Activated naive CD8-positive, alpha-beta T cell treated with anti-CD3 and anti-CD28 coated beads, Interleukin-2, amount 50 U/mL, for 24 hours (primary cell): ENCODE data around the gene PI4KA.
A peak's percentile ranks its signal among the peaks of the same experiment; 100 is the strongest.
"Not testable (repeated sequence)": the region's sequence is repeated elsewhere in the genome, so short reads cannot be mapped to it uniquely, and the experiment has no call there.

Experiments used
- ATAC-seq: fragments of 150-1000 bp; cut with Tn5 transposase; one replicate; pipeline ENCODE4 v1.10.0; 2021
- DNase-seq: peaks from one replicate; pipeline ENCODE4 v3.0.0; 2021
- H3K27ac Mint-ChIP-seq: one replicate; pipeline ENCODE4 v1.8.0; 2021; ENCODE audit warnings: mild to moderate bottlenecking, mixed read lengths
- H3K27me3 Mint-ChIP-seq: one replicate; pipeline ENCODE4 v1.8.0; 2021; ENCODE audit warnings: mixed read lengths
- H3K36me3 Mint-ChIP-seq: one replicate; pipeline ENCODE4 v1.8.0; 2021; ENCODE audit warnings: low read depth, mixed read lengths
- H3K4me1 Mint-ChIP-seq: one replicate; pipeline ENCODE4 v1.8.0; 2021; ENCODE audit warnings: mixed read lengths
- H3K4me3 Mint-ChIP-seq: one replicate; pipeline ENCODE4 v1.8.0; 2021; ENCODE audit warnings: mild to moderate bottlenecking, moderate library complexity, mixed read lengths
- H3K9me3 Mint-ChIP-seq: one replicate; pipeline ENCODE4 v1.8.0; 2021; ENCODE audit warnings: mixed read lengths

The PI4KA gene

GRCh38 chr22:20721409-20722218 is 137.0 kb downstream of the PI4KA start:
- Mint-ChIP-seq H3K4me1 (peaks cover 2% of the 10 kb centered on the region), H3K4me3 (no peak overlapping the region), H3K27ac (no peak overlapping the region), H3K9me3 (no peaks in the 10 kb centered on the region), H3K27me3 (no peaks in the 10 kb centered on the region), H3K36me3 (peaks cover 5% of the 10 kb centered on the region)
- ATAC-seq (no peak), DNase-seq (no peak)

DNA sequence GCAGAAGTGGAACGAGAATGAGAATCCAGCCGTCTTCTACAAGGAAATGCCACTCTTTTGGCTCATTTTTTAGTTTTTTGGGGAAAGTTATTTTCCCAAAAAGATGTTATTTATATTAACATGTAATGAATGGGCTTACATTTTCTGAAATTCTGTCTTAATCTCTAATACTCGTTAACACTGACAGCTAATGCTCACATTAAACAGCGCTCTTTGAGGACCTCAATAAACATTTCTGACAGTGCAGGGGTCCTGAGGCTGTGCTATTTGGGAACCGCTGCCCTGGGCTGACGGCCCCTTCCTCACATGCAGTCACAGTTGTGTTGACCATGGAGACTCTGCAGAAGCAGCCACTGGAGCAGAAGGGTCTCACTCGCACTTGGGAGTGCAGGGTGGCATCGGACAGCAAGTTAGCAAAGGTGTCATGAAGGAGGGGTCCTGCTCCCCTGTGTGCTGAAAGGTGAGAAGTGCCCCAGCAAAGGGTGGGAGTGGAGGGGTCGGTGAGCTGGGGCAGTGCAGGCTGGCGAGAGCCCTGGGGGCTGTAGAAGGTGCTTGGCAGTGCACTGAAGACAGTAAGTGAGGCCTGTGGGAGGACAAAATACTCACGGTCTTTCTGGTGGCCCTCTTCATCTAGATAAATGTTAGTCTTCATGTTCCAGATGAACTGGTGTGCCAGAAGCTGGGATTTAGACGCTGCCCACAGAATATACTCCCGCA is 137.8 kb downstream of the PI4KA start:
- no peak for ATAC-seq
- Mint-ChIP-seq H3K4me1 (peaks cover 2% of the 10 kb centered on the region), H3K27ac (no peak overlapping the region), H3K9me3 (no peaks in the 10 kb centered on the region), H3K4me3 (no peak overlapping the region), H3K36me3 (peaks cover 5% of the 10 kb centered on the region), H3K27me3 (no peaks in the 10 kb centered on the region)
- no peak for DNase-seq

DNA sequence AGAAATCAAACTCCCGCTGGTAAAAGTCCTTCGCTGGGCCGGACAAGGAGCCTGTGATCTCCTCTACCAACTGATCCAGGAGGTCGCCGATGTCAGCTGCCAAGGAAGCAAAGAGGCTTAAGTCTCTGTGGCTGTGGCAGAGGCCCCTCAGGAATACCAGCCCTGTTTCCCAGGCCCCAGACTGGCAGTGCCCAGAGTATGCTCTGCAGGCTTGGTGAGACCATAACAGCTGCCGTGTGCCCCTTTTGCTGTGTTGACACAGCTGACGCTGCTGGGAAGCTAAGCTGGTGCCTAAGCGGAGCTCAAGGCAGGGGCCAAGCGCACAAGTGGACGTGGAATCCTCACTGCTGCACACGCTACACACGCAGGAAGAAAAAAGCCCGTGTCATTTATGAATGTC is 139.9 kb downstream of the PI4KA start:
- H3K4me3 Mint-ChIP-seq, result not testable (repeated sequence)

DNA sequence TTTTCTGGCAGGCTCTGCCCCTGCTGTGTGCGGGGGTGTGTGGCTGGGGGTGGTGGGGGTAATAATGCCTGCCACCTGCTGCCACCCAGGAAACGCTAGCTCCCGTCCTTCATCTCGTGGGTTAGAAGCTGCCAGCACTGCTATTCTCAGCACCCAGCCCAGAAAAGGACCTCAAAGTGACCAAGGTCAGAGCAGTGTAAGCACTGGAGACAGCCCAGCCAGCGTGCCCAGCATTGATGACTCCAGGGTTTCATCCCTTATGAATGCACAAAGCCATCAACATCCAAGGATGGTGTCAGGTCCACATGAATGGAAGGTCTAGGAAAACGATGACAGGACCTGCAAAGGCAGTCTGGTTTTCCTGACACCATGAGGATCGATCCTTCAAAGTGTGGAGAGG is 140.6 kb downstream of the PI4KA start:
- H3K36me3 Mint-ChIP-seq, ATAC-seq, H3K4me1 Mint-ChIP-seq, H3K9me3 Mint-ChIP-seq, H3K4me3 Mint-ChIP-seq, DNase-seq, H3K27ac Mint-ChIP-seq, H3K27me3 Mint-ChIP-seq: not testable (repeated sequence)

More for the DNA sequence above, 139.9 kb downstream of the PI4KA start:
- not testable (repeated sequence) for ATAC-seq, H3K4me1 Mint-ChIP-seq, DNase-seq, H3K9me3 Mint-ChIP-seq, H3K27me3 Mint-ChIP-seq, H3K36me3 Mint-ChIP-seq, H3K27ac Mint-ChIP-seq

- not testable (repeated sequence) for H3K4me1 Mint-ChIP-seq, H3K4me3 Mint-ChIP-seq, H3K9me3 Mint-ChIP-seq, H3K27me3 Mint-ChIP-seq, DNase-seq, H3K36me3 Mint-ChIP-seq, H3K27ac Mint-ChIP-seq
- ATAC-seq, result peak; percentile 27
Measured at GRCh38 chr22:20717213-20717866, 141.3 kb downstream of the PI4KA start.

- ATAC-seq, H3K27me3 Mint-ChIP-seq, DNase-seq, H3K4me1 Mint-ChIP-seq, H3K36me3 Mint-ChIP-seq, H3K27ac Mint-ChIP-seq, H3K9me3 Mint-ChIP-seq, H3K4me3 Mint-ChIP-seq: not testable (repeated sequence)
Measured at GRCh38 chr22:20713116-20713515, 145.5 kb downstream of the PI4KA start.

DNA sequence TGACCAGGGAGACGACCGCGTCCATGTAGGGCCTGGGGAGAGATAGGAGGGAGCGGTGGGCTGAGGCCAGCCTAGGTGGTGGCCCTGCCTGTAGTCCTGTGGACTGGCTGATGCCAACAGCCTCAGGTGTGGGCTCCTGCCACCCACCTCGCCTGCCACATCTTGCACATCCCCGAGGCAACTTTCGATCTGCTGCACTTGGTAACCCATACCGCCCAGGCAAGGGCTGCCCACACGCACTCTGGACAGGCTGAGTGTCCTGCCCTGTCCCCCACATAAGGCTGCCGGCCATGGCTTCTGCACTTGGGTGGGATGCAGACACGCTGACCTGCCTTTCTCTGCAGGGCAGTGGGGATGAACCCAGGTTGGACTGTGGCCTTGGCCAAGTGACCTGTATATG is 148.6 kb downstream of the PI4KA start:
- not testable (repeated sequence) for H3K36me3 Mint-ChIP-seq, H3K9me3 Mint-ChIP-seq, DNase-seq, H3K4me3 Mint-ChIP-seq, H3K4me1 Mint-ChIP-seq, H3K27ac Mint-ChIP-seq, ATAC-seq, H3K27me3 Mint-ChIP-seq

GRCh38 chr22:20707549-20708118 is 151.0 kb downstream of the PI4KA start:
- not testable (repeated sequence) for H3K36me3 Mint-ChIP-seq, H3K9me3 Mint-ChIP-seq, H3K27ac Mint-ChIP-seq, H3K4me1 Mint-ChIP-seq, H3K4me3 Mint-ChIP-seq, ATAC-seq, DNase-seq, H3K27me3 Mint-ChIP-seq

GRCh38 chr22:20703816-20704609 is 154.6 kb downstream of the PI4KA start:
- H3K27me3 Mint-ChIP-seq, H3K36me3 Mint-ChIP-seq, H3K9me3 Mint-ChIP-seq, H3K27ac Mint-ChIP-seq, DNase-seq: not testable (repeated sequence)
- peak overlapping the region; percentile 46 for H3K4me3 Mint-ChIP-seq
- ATAC-seq, result peak; percentile 0
- peaks cover 13% of the 10 kb centered on the region for H3K4me1 Mint-ChIP-seq

DNA sequence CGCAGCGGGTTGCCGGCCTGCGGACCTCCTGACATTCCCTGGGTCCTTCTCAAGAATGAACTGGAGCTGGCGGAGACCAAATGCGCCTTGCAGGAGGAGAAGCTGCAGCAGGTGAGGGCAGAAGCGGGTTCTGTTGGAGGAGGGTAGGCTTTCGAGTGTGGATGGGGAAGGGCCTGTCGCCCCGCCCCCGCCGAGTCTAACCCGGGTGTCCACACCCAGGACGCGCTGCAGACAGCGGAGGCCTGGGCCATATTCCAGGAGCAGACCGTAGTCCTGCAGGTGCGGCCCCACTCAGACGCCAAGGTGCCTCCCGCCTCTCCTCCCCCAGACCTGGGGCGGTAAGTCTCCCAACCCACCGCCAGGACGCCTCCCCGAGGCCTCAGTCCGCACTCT is 155.2 kb downstream of the PI4KA start:
- ATAC-seq, result peak; percentile 18
- H3K9me3 Mint-ChIP-seq, H3K27ac Mint-ChIP-seq, H3K36me3 Mint-ChIP-seq, H3K27me3 Mint-ChIP-seq: not testable (repeated sequence)
- peaks cover 13% of the 10 kb centered on the region for H3K4me1 Mint-ChIP-seq
- DNase-seq, result peak; percentile 57
- H3K4me3 Mint-ChIP-seq, result peak overlapping the region; percentile 69

DNA sequence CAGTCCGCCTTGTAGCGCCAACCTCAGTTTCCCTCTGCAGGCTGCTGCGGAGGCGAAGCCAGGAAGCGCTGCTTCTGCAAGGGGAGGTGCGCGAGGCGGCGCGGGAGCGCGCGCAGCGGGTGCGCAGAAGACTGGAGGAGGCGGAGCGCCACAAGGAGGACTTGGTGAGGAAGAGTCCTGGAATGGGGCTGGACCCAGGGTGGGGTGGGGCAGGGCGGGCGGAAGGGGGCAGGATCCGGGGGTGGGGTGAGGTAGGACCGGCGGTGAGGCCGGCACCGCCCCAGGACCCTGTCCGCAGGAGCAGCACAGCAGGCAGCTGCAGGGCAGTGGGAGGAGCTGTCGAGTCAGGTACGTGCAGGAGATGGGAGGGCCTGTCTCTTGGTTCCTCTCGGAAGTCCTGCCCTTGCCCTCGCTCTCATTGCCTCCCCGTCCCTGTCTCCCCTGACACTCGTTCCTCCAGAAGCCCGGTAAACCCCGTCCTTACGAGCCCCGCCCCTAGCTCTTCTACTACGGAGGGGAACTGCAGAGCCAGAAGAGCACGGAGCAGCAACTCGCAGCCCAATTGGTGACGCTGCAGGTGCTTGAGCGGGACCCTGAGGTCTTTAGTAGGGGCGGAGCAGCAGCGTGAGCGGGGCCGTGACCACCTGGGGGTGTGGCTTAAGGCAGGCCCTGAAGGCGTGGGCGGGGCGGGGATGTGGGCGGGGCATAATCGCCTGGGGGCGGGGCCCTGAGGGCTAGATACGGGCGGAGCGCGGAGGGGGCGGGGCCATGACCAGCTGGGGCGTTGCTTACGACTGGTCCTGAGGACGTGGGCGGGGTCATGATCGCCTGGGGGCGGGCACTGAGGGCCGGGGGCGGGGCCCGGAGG is 155.8 kb downstream of the PI4KA start:
- H3K27ac Mint-ChIP-seq, result peak overlapping the region; percentile 89
- not testable (repeated sequence) for H3K36me3 Mint-ChIP-seq, H3K9me3 Mint-ChIP-seq, H3K27me3 Mint-ChIP-seq
- DNase-seq, result peak; percentile 98
- H3K4me1 Mint-ChIP-seq, result peaks cover 14% of the 10 kb centered on the region
- H3K4me3 Mint-ChIP-seq, result peak overlapping the region; percentile 90
- peak; percentile 85 for ATAC-seq

- not testable (repeated sequence) for H3K36me3 Mint-ChIP-seq, H3K27ac Mint-ChIP-seq, H3K9me3 Mint-ChIP-seq, H3K27me3 Mint-ChIP-seq
- peaks cover 20% of the 10 kb centered on the region for H3K4me1 Mint-ChIP-seq
- H3K4me3 Mint-ChIP-seq, result peak overlapping the region; percentile 90
- DNase-seq, result peak; percentile 13
- peak; percentile 2 for ATAC-seq
Measured at GRCh38 chr22:20702175-20702545, 156.5 kb downstream of the PI4KA start.

- H3K4me1 Mint-ChIP-seq, result peaks cover 22% of the 10 kb centered on the region
- peak overlapping the region; percentile 90 for H3K4me3 Mint-ChIP-seq
- H3K27me3 Mint-ChIP-seq, H3K36me3 Mint-ChIP-seq, DNase-seq, H3K9me3 Mint-ChIP-seq: not testable (repeated sequence)
- H3K27ac Mint-ChIP-seq, result peak overlapping the region; percentile 14
- ATAC-seq, result peak; percentile 3
Measured at GRCh38 chr22:20701680-20702136, 156.9 kb downstream of the PI4KA start.
